Ramos (cell line): ENCODE measurements around the gene TMEM131.
"Not testable (repeated sequence)": the region's sequence is repeated elsewhere in the genome, so short reads cannot be mapped to it uniquely, and the experiment has no call there.

Experiments used
- in situ Hi-C: fragments of 300-500 bp; cut with MboI; formaldehyde crosslinking; loops from one replicate; pipeline ENCODE4 v1.14.3; 2022; ENCODE audit warnings: low sequenced_read_pairs; ENCODE audit not compliant: unreplicated experiment

The TMEM131 gene

DNA sequence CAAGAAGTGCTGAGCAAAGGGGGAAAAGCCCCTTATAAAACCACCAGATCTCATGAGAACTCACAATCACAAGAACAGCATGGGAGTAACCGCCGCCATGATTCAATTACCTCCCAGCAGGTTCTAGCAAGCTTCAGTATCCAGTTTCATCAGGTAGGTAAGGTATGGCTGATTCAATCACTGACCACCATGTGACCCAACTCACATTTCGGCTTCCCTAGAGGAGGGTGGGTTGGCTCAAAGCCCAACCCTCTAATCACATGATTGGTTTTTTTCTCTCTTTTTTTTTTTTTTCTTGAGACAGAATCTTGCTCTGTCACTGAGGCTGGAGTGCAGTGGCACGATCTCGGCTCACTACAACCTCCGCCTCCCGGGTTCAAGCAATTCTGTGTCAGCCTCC, 78.1 kb downstream of the TMEM131 start:
- in situ Hi-C loops, result not testable (repeated sequence)

DNA sequence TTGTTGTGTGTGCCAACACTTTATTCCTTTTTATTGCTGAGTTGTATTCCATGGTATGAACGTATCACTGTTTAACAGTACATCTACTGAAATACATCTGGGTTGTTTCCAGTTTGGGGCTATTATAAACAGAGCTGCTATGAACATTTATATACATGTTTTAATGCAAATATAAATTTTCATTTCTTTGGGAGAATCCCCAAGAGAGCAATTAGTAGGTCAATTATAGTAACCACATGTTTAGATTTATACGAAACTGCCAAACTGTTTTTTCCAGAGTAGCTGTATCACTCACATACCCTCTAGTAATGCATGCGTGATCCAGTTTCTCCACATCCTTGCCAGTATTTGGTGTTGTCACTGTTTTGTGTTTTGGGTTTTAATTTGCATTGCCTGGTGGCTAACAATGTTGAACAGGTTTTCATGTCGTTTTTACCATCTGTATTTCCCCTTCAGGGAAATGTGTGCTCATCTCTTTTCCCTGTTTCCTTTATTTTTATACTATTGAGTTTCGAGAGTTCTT, 81.0 kb downstream of the TMEM131 start:
- in situ Hi-C loops, result no loop called here

GRCh38 chr2:97913846-97914245, 81.9 kb downstream of the TMEM131 start:
- in situ Hi-C loops, result no loop called here

GRCh38 chr2:97911922-97912575, 83.7 kb downstream of the TMEM131 start:
- in situ Hi-C loops, result no loop called here

DNA sequence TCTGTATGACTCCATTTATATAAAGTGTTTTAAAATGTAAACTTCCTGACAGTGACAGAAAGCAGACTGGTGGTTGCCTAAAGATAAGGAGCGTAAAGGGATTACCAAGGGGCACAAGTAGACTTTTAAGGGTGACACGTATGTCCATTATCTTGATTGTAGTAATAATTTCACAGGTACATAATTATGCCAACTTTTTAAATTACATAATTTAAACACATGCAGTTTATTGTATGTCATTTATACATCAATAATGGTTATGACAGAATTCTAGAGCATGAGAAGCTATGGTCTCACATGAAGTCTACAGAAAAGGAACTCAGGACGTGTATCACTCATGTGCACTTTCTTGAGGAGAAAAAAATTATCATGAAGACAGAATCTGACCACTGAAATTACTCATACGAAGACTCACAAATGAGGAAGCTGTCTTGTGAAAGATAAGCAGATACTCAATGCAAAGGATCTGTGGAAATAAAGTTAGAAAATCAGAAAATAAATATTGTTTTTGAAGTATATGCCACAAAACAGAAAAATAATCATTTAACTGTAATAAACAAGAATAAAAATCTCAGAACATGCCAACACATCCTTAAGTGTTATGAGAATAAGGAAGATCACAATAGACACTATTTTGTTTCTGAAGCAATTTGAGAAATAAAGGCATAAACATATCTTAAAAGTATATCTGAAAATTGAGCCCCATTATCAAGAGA, 84.4 kb downstream of the TMEM131 start:
- in situ Hi-C loops, result no loop called here

GRCh38 chr2:97910403-97911205, 85.1 kb downstream of the TMEM131 start:
- in situ Hi-C loops, result no loop called here

DNA sequence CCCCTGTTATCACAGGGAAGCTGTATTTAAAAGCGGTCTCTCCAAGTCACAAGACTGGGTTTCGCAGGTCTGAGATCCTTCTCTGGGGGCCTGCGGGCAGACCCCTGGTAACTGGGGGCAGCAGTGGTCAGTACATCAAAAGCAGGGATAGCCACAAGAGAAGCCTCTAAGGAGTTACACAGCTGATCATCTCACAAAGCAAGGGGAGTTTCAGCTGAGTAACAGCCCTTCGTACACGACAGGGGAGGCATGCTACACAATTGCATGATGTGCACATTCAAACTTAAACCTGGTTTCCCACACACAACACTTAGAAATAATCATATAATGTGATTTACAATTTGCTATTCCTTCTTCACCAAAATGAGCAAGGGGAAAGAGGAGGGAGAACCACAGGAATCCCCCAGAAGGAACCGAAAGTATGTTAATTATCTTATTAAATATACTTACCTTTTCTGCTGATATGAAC, 87.5 kb downstream of the TMEM131 start:
- in situ Hi-C loops, result no loop called here

DNA sequence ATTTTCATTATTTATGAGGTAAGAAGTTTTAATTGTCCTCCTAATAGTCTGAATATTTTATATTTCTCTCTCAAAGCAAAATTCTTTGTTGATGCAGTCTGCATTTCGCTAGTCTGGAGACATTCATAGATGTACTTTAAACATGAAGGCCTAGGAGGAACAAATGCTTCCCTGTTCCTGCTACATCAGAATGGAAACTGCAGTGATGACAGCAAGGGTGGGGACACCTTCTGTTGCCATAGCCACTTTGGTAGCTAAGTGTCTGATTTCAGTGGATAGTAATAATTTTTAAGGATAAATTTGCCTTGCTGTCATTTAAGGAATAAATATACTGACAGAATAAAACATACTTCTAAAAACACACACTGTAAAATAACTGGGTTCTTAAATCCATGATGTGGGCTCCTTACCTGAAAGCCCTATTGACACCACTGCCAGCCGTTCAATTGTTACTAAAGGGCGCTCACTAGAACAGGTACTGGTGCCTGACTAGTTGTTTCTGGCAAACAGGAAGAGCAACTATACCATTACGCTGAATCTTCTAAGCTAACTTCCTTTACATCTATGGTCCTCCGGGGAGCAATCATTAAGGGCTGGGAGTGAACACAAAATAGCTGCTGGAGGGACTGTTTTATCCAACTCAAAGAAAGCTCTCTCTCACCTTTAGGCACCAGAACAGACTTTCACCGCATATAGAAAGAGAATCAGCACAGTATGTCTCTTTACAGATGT, 88.2 kb downstream of the TMEM131 start:
- in situ Hi-C loops, result no loop called here

DNA sequence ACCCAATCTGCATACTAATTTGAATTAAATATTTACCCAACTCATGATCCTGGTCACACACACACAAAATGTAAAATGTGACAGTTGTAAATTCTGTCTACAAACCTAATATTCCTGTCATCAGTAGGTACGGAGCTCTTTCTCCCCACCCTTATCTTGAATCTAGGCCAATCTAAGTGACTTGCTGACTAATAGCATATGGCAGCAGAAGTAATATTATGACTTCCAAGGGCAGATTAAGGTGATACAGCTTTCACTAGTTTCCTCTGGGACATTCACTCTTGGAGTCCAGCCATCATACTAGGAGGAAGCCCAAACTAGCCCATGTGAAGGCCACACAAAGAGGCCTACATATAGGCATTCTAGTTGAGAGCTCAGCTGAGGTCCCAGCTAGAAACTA, 89.4 kb downstream of the TMEM131 start:
- in situ Hi-C loops, result no loop called here

DNA sequence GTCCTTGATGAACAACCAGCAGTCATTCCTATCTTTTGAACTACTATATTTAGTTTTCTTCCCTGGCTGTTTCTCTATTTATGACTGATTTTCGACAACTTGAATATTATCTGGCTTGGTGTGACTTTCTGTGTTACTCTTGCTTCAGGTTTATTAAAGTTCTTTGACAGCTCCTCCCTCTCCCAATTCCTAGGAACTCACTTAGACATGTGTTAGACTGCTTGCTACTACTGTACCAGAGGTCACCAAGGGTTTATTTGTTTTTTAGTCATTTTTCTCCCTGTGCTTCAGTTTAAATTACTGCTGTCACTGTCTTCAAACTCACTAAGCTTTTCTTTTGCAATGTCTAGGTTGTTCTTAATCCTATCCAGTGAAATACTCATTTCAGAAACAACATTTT, 90.5 kb downstream of the TMEM131 start:
- in situ Hi-C loops, result no loop called here

DNA sequence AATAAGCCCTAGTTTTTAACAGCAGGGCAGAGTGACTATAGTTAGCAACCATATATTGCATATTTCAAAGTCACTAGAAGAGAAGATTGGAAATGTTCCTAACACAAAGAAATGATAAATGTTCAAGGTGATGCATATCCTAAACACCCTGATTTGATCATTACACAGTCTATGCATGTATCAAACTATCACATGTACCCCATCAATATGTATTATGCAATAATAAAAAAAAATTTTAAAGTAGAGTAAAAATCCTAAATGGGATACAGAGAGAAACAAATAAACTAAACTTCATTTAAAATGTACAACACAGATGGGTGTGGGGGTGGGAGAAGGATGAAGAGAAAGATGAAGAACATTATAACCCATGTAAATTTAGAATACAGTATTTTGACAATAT, 93.9 kb downstream of the TMEM131 start:
- in situ Hi-C loops, result no loop called here

DNA sequence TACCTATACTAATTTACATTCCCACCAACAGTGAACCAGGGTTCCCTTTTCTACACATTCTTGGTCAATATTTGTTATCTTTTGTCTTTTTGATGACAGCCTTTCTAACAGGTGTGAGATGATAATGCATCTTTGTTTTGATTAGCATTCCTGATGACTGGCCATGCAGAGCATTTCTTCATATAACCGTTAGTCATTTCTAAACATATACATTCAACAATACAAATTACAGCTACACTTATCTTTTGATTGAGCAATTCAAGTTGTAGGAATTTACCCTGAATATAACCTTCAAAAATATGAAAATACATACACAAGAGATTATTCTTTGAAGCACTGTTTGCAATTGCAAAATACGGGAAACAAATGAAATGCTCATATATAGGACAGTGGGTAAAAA, 94.9 kb downstream of the TMEM131 start:
- in situ Hi-C loops, result no loop called here

DNA sequence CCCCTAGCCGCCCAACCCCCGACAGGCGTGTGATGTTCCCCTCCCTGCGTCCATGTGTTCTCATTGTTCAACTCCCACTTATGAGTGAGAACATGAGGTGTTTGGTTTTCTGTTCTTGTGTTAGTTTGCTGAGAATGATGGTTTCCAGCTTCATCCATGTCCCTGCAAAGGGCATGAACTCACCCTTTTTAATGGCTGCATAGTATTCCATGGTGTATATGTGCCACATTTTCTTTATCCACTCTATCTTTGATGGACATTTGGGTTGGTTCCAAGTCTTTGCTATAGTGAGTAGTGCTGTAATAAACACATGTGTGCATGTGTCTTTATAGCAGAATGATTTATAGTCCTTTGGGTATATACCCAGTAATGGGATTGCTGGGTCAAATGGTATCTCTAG, 102.7 kb downstream of the TMEM131 start:
- in situ Hi-C loops, result not testable (repeated sequence)

DNA sequence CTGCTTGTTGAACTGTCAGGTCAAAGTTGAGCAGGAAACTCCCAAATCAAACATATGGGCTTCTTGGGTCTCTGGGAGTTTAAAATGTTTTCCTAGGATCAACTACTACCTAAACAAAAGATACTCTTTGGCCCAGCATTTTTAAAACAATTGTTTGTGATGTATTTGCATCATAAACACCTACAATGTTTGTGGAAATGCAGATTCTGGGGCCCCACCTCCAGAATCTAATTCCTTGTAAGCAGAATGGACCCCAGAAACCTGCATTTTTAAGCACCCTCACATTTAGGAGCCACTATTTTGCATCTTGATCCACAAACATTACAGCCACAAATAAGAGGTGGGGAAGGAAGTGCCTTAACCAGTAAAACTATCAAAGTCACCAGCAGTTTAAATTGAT, 104.1 kb downstream of the TMEM131 start:
- in situ Hi-C loops, result no loop called here

- in situ Hi-C loops, result no loop called here
Observed at GRCh38 chr2:97889156-97889555, 106.6 kb downstream of the TMEM131 start.

DNA sequence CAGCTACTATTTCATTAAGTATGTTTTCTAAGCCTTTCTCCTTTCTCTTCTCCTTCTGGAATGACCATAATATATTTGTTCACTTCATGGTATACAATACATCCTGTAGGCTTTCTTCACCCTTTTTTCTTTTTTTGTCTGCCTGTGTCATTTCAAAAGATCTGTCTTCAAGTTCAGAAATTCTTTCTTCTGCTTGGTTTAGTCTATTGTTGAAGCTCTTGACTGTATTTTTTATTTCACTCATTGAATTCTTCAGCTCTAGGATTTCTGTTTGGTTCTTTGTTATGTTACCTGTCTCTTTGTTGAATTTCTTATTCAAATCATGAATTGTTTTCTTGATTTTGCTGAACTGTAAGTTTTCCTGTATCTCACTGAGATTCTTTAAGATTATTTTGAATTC, 109.9 kb downstream of the TMEM131 start:
- in situ Hi-C loops, result no loop called here

GRCh38 chr2:97880334-97880733, 115.4 kb downstream of the TMEM131 start:
- in situ Hi-C loops, result no loop called here

DNA sequence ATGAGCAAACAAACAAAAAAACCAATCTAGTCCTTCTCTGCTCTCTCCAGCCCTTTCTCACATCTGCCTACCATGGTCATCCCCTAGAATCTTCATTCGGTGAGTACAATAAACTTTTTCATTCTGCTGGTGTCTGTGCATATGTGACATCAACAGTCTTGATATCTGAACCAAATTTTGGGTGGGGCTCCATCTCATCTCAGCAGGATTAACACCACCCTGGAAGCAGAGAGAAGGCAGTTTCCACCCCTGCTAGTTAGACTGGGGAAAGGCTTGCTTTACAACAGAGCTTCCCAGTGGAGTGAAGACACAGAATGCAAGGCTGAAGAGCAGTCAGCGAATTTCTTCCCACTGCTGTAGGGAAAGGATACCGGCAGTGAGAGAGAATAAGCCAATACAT, 116.9 kb downstream of the TMEM131 start:
- in situ Hi-C loops, result no loop called here

DNA sequence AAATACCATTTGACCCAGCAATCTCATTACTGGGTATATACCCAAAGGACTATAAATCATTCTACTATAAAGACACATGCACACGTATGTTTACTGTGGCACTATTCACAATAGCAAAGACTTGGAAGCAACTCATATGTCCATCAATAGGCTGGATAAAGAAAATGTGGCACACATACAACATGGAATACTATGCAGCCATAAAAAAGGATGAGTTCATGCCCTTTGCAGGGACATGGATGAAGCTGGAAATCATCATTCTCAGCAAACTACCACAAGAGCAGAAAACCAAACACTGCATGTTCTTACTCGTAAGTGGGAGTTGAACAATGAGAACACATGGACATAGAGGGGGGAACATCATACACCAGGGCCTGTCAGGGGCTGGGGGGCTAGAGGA, 117.4 kb downstream of the TMEM131 start:
- in situ Hi-C loops, result not testable (repeated sequence)

- in situ Hi-C loops, result no loop called here
Observed at GRCh38 chr2:97871096-97871780, 124.5 kb downstream of the TMEM131 start.
